Parathyroid adenoma (tissue), 2 donors: Measurements from ENCODE around the gene FBRSL1.

Experiments used
- H2AFZ ChIP-seq: fragments of 300-600 bp; sonication (generic); one replicate; pipeline ENCODE4 v1.7.0; 2017; ENCODE audit warnings: antibody characterized with exemption, mild to moderate bottlenecking
- H3K27ac ChIP-seq: fragments of 300-600 bp; sonication (generic); one replicate; pipeline ENCODE4 v1.7.0; 2017
- H3K27me3 ChIP-seq: fragments of 300-600 bp; sonication (generic); one replicate; pipeline ENCODE4 v1.7.0; 2017; ENCODE audit warnings: low read length; ENCODE audit not compliant: control insufficient read depth, insufficient read depth
- H3K36me3 ChIP-seq: fragments of 300-600 bp; sonication (generic); one replicate; pipeline ENCODE4 v1.7.0; 2017; ENCODE audit warnings: low read length; ENCODE audit not compliant: control insufficient read depth, insufficient read depth
- H3K4me1 ChIP-seq: fragments of 300-600 bp; sonication (generic); one replicate; pipeline ENCODE4 v1.7.0; 2017; ENCODE audit warnings: control low read depth
- H3K4me2 ChIP-seq: fragments of 300-600 bp; sonication (generic); one replicate; pipeline ENCODE4 v1.7.0; 2017; ENCODE audit warnings: low read length
- H3K4me3 ChIP-seq: fragments of 300-600 bp; sonication (generic); one replicate; pipeline ENCODE4 v1.7.0; 2017; ENCODE audit warnings: low read depth, low read length
- H3K79me2 ChIP-seq: fragments of 300-600 bp; sonication (generic); one replicate; pipeline ENCODE4 v1.7.0; 2017; ENCODE audit warnings: control low read depth
- H3K9ac ChIP-seq: fragments of 300-600 bp; sonication (generic); one replicate; pipeline ENCODE4 v1.7.0; 2017; ENCODE audit warnings: mild to moderate bottlenecking
- H3K9me3 ChIP-seq: fragments of 300-600 bp; sonication (generic); one replicate; pipeline ENCODE4 v1.7.0; 2017; ENCODE audit warnings: low read length; ENCODE audit not compliant: control insufficient read depth
- CTCF ChIP-seq: fragments of 300-600 bp; sonication (generic); IDR thresholded peaks from one replicate; pipeline ENCODE4 v1.7.0; 2017; ENCODE audit warnings: antibody characterized with exemption, mild to moderate bottlenecking
- donor health status: primary hyperparathyroidism.

FBRSL1 gene

GRCh38 chr12:132500856-132501180 lies 10.9 kb downstream of the FBRSL1 start:
- no peak for TF ChIP-seq CTCF
- H3K4me1 ChIP-seq = peaks cover 36% of the 10 kb centered on the region
- no peak overlapping the region for H3K9ac ChIP-seq
- no peak overlapping the region for H3K4me3 ChIP-seq
- H3K79me2 ChIP-seq = peaks cover 83% of the 10 kb centered on the region
- H3K36me3 ChIP-seq = no peaks in the 10 kb centered on the region
- no peaks in the 10 kb centered on the region for H3K9me3 ChIP-seq
- no peak overlapping the region for H3K27ac ChIP-seq
- H3K27me3 ChIP-seq = no peaks in the 10 kb centered on the region
- H3K4me2 ChIP-seq = no peak overlapping the region
- H2AFZ ChIP-seq = no peak overlapping the region

GRCh38 chr12:132501204-132501940 lies 11.4 kb downstream of the FBRSL1 start:
- Histone ChIP-seq H3K9me3 (no peaks in the 10 kb centered on the region), H3K27ac (no peak overlapping the region), H3K4me3 (no peak overlapping the region), H3K79me2 (peaks cover 78% of the 10 kb centered on the region), H3K4me1 (peaks cover 35% of the 10 kb centered on the region), H3K27me3 (no peaks in the 10 kb centered on the region), H3K4me2 (no peak overlapping the region), H3K9ac (no peak overlapping the region), H3K36me3 (no peaks in the 10 kb centered on the region), H2AFZ (no peak overlapping the region)
- no peak for TF ChIP-seq CTCF

- Histone ChIP-seq H3K4me3 (no peak overlapping the region), H3K36me3 (no peaks in the 10 kb centered on the region), H3K4me1 (peaks cover 43% of the 10 kb centered on the region), H3K9me3 (no peaks in the 10 kb centered on the region), H3K27ac (no peak overlapping the region), H3K27me3 (no peaks in the 10 kb centered on the region), H3K9ac (no peak overlapping the region), H3K79me2 (peaks cover 77% of the 10 kb centered on the region), H2AFZ (no peak overlapping the region), H3K4me2 (no peak overlapping the region)
- TF ChIP-seq CTCF = no peak
Measured at GRCh38 chr12:132502149-132502881, 12.4 kb downstream of the FBRSL1 start.

GRCh38 chr12:132502882-132503193 lies 12.9 kb downstream of the FBRSL1 start:
- Histone ChIP-seq H2AFZ (no peak overlapping the region), H3K27me3 (no peaks in the 10 kb centered on the region), H3K9ac (no peak overlapping the region), H3K27ac (no peak overlapping the region), H3K79me2 (peaks cover 77% of the 10 kb centered on the region), H3K4me3 (no peak overlapping the region), H3K4me1 (peaks cover 44% of the 10 kb centered on the region), H3K36me3 (no peaks in the 10 kb centered on the region), H3K9me3 (no peaks in the 10 kb centered on the region), H3K4me2 (no peak overlapping the region)
- TF ChIP-seq CTCF = no peak
